Left lung (tissue), 10 donors: ENCODE results near the gene ACADL. TPM values are rescaled to one million over a fixed set of nuclear protein-coding genes. Genes with fewer than 3 reads are reported as not detected.
A peak's percentile ranks its signal among the peaks of the same experiment; 100 is the strongest.

Experiments used
- ATAC-seq: fragments of 200-7000 bp; cut with Tn5 transposase; one replicate; pipeline ENCODE4 v1.9.1; 2020; ENCODE audit warnings: moderate library complexity
- DNase-seq, 4 donors: peaks; one replicate each; pipeline ENCODE4 v3.0.0-alpha.2; 2013 to 2020
- H3K27ac ChIP-seq, 2 donors: fragments of 200-600 bp; sonication (generic) in 1 of 2; one replicate each; pipeline versions ENCODE4 v1.5.0 to v1.8.0; 2020 to 2021
- H3K27me3 ChIP-seq, 2 donors: fragments of 200-600 bp; sonication (generic) in 1 of 2; one replicate each; pipeline versions ENCODE4 v1.5.0 to v1.8.0; 2020 to 2021
- H3K36me3 ChIP-seq, 2 donors: fragments of 200-600 bp; sonication (generic) in 1 of 2; one replicate each; pipeline versions ENCODE4 v1.5.0 to v1.8.0; 2020 to 2021
- H3K4me1 ChIP-seq, 2 donors: fragments of 200-600 bp; one replicate each; pipeline ENCODE4 v1.8.0; 2021
- H3K4me3 ChIP-seq, 2 donors: fragments of 200-600 bp; sonication (generic) in 1 of 2; one replicate each; pipeline versions ENCODE4 v1.5.0 to v1.8.0; 2020 to 2021; ENCODE audit warnings: mild to moderate bottlenecking in 1 of 2
- H3K9me3 ChIP-seq, 2 donors: fragments of 200-600 bp; sonication (generic) in 1 of 2; one replicate each; pipeline versions ENCODE4 v1.5.0 to v1.8.0; 2020 to 2021
- CTCF ChIP-seq, 2 donors: fragments of 200-600 bp; sonication (generic) in 1 of 2; IDR thresholded peaks; one replicate each; pipeline versions ENCODE4 v1.5.0 to v1.8.0; 2021; ENCODE audit warnings: antibody characterized with exemption in 2 of 2
- intact Hi-C, 2 donors: fragments of 100-400 bp; cut with DNase I; formaldehyde crosslinking; loops; one replicate each; pipeline versions ENCODE4 v1.11.2 to v1.14.2; 2022
- polyA plus RNA-seq, 6 donors: library from polyadenylated mRNA; unstranded; fragments of 120-200 nt; gene quantifications; one replicate each; pipeline ENCODE4 v1.2.1, GENCODE V29; 2013; ENCODE audit not compliant: insufficient read length in 6 of 6
- total RNA-seq, 2 donors: library from RNA; stranded (reverse); fragmentation: NEBNext Ultra II Directional; extraction: Animal tissue kit (Norgen Biotek cat#: 25700); gene quantifications; one replicate each; pipeline ENCODE4 v1.2.1, GENCODE V29; 2021
- donor health status: DM: no; HTN: yes; CAD: no.
- donor health status: DM: no; HTN: no; CAD: no.

ACADL gene
- total and polyA plus RNA-seq, 8 donors: 14.6 to 32.9 (median 18.8) TPM

- Histone ChIP-seq H3K4me3 (no peak overlapping the region), H3K9me3 (no peaks in the 10 kb centered on the region), H3K27me3 (no peaks in the 10 kb centered on the region), H3K27ac (no peak overlapping the region), H3K36me3 (no peaks in the 10 kb centered on the region), H3K4me1 (no peaks in the 10 kb centered on the region)
- no peak for TF ChIP-seq CTCF (IDR thresholded peaks at IDR 0.05)
- DNase-seq (no peak), ATAC-seq (no peak)
- intact Hi-C loops: no loop called here
Observed at GRCh38 chr2:210267698-210268097, 42.5 kb upstream of the ACADL start.

- intact Hi-C loops: no loop called here
Observed at GRCh38 chr2:210264282-210264681, 39.0 kb upstream of the ACADL start.

GRCh38 chr2:210263841-210264240, 38.6 kb upstream of the ACADL start:
- intact Hi-C loops: no loop called here
- Histone ChIP-seq H3K4me3 (no peak overlapping the region), H3K27ac (no peak overlapping the region), H3K9me3 (no peaks in the 10 kb centered on the region), H3K27me3 (no peaks in the 10 kb centered on the region), H3K4me1 (no peaks in the 10 kb centered on the region), H3K36me3 (no peaks in the 10 kb centered on the region)
- TF ChIP-seq CTCF (IDR thresholded peaks at IDR 0.05): no peak
- DNase-seq (no peak), ATAC-seq (no peak)

More at GRCh38 chr2:210264282-210264681, 39.0 kb upstream of the ACADL start:
- H3K4me1 ChIP-seq: no peaks in the 10 kb centered on the region
- no peaks in the 10 kb centered on the region for H3K36me3 ChIP-seq
- no peak overlapping the region for H3K4me3 ChIP-seq
- DNase-seq (no peak), ATAC-seq (peak; percentile 61)
- H3K9me3 ChIP-seq: no peaks in the 10 kb centered on the region
- no peaks in the 10 kb centered on the region for H3K27me3 ChIP-seq
- H3K27ac ChIP-seq: peak overlapping the region in 1 of 2 donors; percentile 1
- TF ChIP-seq CTCF (IDR thresholded peaks at IDR 0.05): no peak

- H3K36me3 ChIP-seq: no peaks in the 10 kb centered on the region
- no peaks in the 10 kb centered on the region for H3K4me1 ChIP-seq
- H3K9me3 ChIP-seq: no peaks in the 10 kb centered on the region
- H3K27me3 ChIP-seq: no peaks in the 10 kb centered on the region
- no peak overlapping the region for H3K27ac ChIP-seq
- intact Hi-C loops: no loop called here
- H3K4me3 ChIP-seq: no peak overlapping the region
- ATAC-seq: no peak
- no peak for DNase-seq
- no peak for TF ChIP-seq CTCF (IDR thresholded peaks at IDR 0.05)
Observed at GRCh38 chr2:210262036-210262435, 36.8 kb upstream of the ACADL start.

GRCh38 chr2:210259687-210260086, 34.4 kb upstream of the ACADL start:
- H3K9me3 ChIP-seq: no peaks in the 10 kb centered on the region
- no peaks in the 10 kb centered on the region for H3K27me3 ChIP-seq
- H3K27ac ChIP-seq: no peak overlapping the region
- DNase-seq: no peak
- no peak overlapping the region for H3K4me3 ChIP-seq
- no peak for TF ChIP-seq CTCF (IDR thresholded peaks at IDR 0.05)
- intact Hi-C loops: loop anchor here in 1 of 2 donors (10.0 kb wide), 1 partner anchor 135 kb away; no protein-coding TSS in a partner anchor
- no peaks in the 10 kb centered on the region for H3K36me3 ChIP-seq
- ATAC-seq: no peak
- H3K4me1 ChIP-seq: no peaks in the 10 kb centered on the region
